NCI-H748 (cell line): ENCODE results near the gene DPP3.
A peak's percentile ranks its signal among the peaks of the same experiment; 100 is the strongest.

ENCODE experiments used
- DNase-seq: peaks from one replicate; lab custom pipeline; 2025; ENCODE audit not compliant: unreplicated experiment; lab: John Stamatoyannopoulos, UW

Gene DPP3

GRCh38 chr11:66478729-66479393 lies 1.4 kb upstream of the DPP3 start:
- DNase-seq = peak; percentile 64

GRCh38 chr11:66479394-66480116 lies 679 bp upstream of the DPP3 start:
- peak; percentile 50 for DNase-seq

- no peak for DNase-seq
Measured at GRCh38 chr11:66484806-66485380, 4.7 kb downstream of the DPP3 start.

GRCh38 chr11:66488957-66489356 lies 8.7 kb downstream of the DPP3 start:
- no peak for DNase-seq

GRCh38 chr11:66489636-66490035 lies 9.4 kb downstream of the DPP3 start:
- no peak for DNase-seq

GRCh38 chr11:66491315-66491935 lies 11.2 kb downstream of the DPP3 start:
- DNase-seq = no peak

GRCh38 chr11:66492161-66492865 lies 12.1 kb downstream of the DPP3 start:
- no peak for DNase-seq

GRCh38 chr11:66493130-66493529 lies 12.9 kb downstream of the DPP3 start:
- no peak for DNase-seq

- DNase-seq = no peak
Measured at GRCh38 chr11:66494458-66494857, 14.2 kb downstream of the DPP3 start.

- no peak for DNase-seq
Measured at GRCh38 chr11:66494935-66495334, 14.7 kb downstream of the DPP3 start.

GRCh38 chr11:66495401-66495854 lies 15.2 kb downstream of the DPP3 start:
- DNase-seq = no peak

- no peak for DNase-seq
Measured at GRCh38 chr11:66497206-66497605, 17.0 kb downstream of the DPP3 start.

GRCh38 chr11:66498506-66498905 lies 18.3 kb downstream of the DPP3 start:
- no peak for DNase-seq

- DNase-seq = no peak
Measured at GRCh38 chr11:66505276-66505816, 25.1 kb downstream of the DPP3 start.

GRCh38 chr11:66509131-66509561 lies 28.9 kb downstream of the DPP3 start:
- DNase-seq = no peak

GRCh38 chr11:66510271-66510989 lies 30.2 kb downstream of the DPP3 start, which contains the start of gene BBS1:
TSS of gene BBS1 (plus strand) at chr11:66510635. CDS start at chr11:66510660, 25 bp downstream.
- DNase-seq = peak; percentile 86

- DNase-seq = no peak
Measured at GRCh38 chr11:66510990-66511339, 30.7 kb downstream of the DPP3 start.

GRCh38 chr11:66523611-66524010 lies 43.4 kb downstream of the DPP3 start:
- no peak for DNase-seq

- DNase-seq = no peak
Measured at GRCh38 chr11:66524304-66525040, 44.2 kb downstream of the DPP3 start.
